Natural killer cell (primary cell): ENCODE results near the gene SPOCK2. TPM values are rescaled to one million over a fixed set of nuclear protein-coding genes. Genes with fewer than 3 reads are reported as not detected.
"Not testable (repeated sequence)": the region's sequence is repeated elsewhere in the genome, so short reads cannot be mapped to it uniquely, and the experiment has no call there.

Experiments
- ATAC-seq, 3 donors: fragments of 150-1000 bp in 2 of 3; fragments of 200-7000 bp in 1 of 3; cut with Tn5 transposase; 1 replicate in 1 of 3; 2 replicates in 2 of 3; pipeline ENCODE4 v1.10.0; 2021; ENCODE audit warnings: mild to moderate bottlenecking in 2 of 3, moderate library complexity in 2 of 3
- DNase-seq, 2 donors: peaks; one replicate each; pipeline versions ENCODE4 v3.0.0 to v3.0.0-alpha.2; 2013 to 2021; ENCODE audit warnings: mixed read lengths in 1 of 2
- H3K27ac ChIP-seq: one replicate; pipeline ENCODE4 v1.5.1; 2013; ENCODE audit warnings: mild to moderate bottlenecking, low read length
- H3K27me3 ChIP-seq: one replicate; pipeline ENCODE4 v1.6.1; 2013; ENCODE audit warnings: low read length; ENCODE audit not compliant: control insufficient read depth, insufficient read depth
- H3K36me3 ChIP-seq: one replicate; pipeline ENCODE4 v1.6.1; 2013; ENCODE audit warnings: low read length; ENCODE audit not compliant: control insufficient read depth, insufficient read depth
- H3K4me1 ChIP-seq: one replicate; pipeline ENCODE4 v1.6.1; 2013; ENCODE audit warnings: low read length; ENCODE audit not compliant: control insufficient read depth, insufficient read depth
- H3K4me3 ChIP-seq: one replicate; pipeline ENCODE4 v1.5.1; 2013; ENCODE audit warnings: low read length
- H3K9me3 ChIP-seq: one replicate; pipeline ENCODE4 v1.6.1; 2013; ENCODE audit warnings: low read length; ENCODE audit not compliant: control insufficient read depth, insufficient read depth
- H3K27ac Mint-ChIP-seq, 2 donors: one replicate each; pipeline ENCODE4 v1.8.0; 2022; ENCODE audit warnings: mild to moderate bottlenecking in 2 of 2, mixed read lengths in 2 of 2, moderate library complexity in 1 of 2
- H3K27me3 Mint-ChIP-seq, 2 donors: one replicate each; pipeline ENCODE4 v1.8.0; 2022; ENCODE audit warnings: low read depth in 2 of 2, mixed read lengths in 2 of 2
- H3K36me3 Mint-ChIP-seq: one replicate; pipeline ENCODE4 v1.8.0; 2022; ENCODE audit warnings: mixed read lengths
- H3K4me1 Mint-ChIP-seq, 2 donors: one replicate each; pipeline ENCODE4 v1.8.0; 2022; ENCODE audit warnings: mixed read lengths in 2 of 2
- H3K4me3 Mint-ChIP-seq: one replicate; pipeline ENCODE4 v1.8.0; 2022; ENCODE audit warnings: mild to moderate bottlenecking, moderate library complexity, mixed read lengths
- H3K9me3 Mint-ChIP-seq, 2 donors: one replicate each; pipeline ENCODE4 v1.8.0; 2022; ENCODE audit warnings: mixed read lengths in 2 of 2
- WGBS: methylation state at CpG from one replicate; pipeline ENCODE4 v1.1.7; 2013; ENCODE audit warnings: missing lambda C conversion rate; ENCODE audit not compliant: insufficient coverage; 5-methylcytosine and 5-hydroxymethylcytosine counted together
- intact Hi-C: fragments of 100-400 bp; cut with micrococcal nuclease; formaldehyde crosslinking; loops from one replicate; pipeline ENCODE4 v1.14.2; 2022
- total RNA-seq, 4 donors: library from RNA; stranded (reverse); fragments of 120-200 nt in 1 of 4; gene quantifications; one replicate each; pipeline versions ENCODE4 v1.2.3 to v1.2.4, GENCODE V29; 2013 to 2022
- TF ChIP-seq, protein P1 (sequence below): fragments of 200-600 bp; IDR thresholded peaks from one replicate; pipeline ENCODE4 v1.8.0; 2022; ENCODE audit warnings: antibody characterized with exemption

The SPOCK2 gene, protein sequence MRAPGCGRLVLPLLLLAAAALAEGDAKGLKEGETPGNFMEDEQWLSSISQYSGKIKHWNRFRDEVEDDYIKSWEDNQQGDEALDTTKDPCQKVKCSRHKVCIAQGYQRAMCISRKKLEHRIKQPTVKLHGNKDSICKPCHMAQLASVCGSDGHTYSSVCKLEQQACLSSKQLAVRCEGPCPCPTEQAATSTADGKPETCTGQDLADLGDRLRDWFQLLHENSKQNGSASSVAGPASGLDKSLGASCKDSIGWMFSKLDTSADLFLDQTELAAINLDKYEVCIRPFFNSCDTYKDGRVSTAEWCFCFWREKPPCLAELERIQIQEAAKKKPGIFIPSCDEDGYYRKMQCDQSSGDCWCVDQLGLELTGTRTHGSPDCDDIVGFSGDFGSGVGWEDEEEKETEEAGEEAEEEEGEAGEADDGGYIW
- total RNA-seq = 100 to 1,000 TPM; 258 to 329 (median 293) TPM
- total RNA-seq (2013) = 155 TPM

DNA sequence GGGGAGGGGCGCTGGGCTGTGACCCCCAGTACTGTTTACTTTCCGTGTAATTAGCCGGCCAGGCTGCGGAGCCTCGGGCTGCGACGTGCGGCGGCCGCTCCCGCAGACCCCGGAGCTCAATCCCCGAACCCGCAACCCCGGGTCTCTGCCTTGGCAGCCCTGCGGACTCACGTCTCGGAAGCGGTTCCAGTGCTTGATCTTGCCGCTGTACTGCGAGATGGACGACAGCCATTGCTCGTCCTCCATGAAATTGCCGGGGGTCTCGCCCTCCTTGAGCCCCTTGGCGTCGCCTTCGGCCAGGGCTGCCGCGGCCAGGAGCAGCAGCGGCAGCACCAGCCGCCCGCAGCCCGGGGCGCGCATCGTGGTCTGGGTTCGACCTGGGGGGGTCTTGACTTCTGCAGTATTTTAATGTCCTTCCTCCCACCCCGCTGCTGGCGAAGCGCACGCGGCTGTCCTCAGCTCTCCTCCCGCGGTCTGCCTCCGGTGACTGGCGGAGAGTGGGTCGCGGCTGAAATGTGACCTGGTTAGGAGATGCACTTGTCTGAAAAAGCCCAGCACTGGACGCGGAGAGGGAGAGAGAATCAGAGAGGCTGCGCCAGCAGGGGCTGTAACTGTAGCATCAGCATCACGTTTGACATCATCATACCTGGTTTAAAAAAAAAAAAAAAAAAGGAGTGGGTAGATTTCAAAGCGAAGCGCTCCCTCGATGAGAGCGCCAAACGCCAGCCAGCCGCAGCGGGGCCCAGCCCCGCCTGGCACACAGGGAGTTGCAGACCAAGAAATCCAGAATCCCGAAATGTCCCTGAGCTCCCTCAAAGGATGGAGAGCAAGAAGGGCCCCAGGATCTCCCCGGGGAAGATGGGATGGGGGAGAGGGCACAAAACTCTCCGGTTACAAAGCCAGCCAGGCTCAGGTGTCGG lies at the start of gene SPOCK2:
TSS of gene SPOCK2 (minus strand) at position 583 of the 920 bp plus-strand sequence. CDS start at position 360, 223 bp downstream.
- no peaks in the 10 kb centered on the region for H3K9me3 Mint-ChIP-seq
- peak within 1 kb of the TSS; percentile 80 for H3K4me3 ChIP-seq
- TF ChIP-seq, protein P1, sequence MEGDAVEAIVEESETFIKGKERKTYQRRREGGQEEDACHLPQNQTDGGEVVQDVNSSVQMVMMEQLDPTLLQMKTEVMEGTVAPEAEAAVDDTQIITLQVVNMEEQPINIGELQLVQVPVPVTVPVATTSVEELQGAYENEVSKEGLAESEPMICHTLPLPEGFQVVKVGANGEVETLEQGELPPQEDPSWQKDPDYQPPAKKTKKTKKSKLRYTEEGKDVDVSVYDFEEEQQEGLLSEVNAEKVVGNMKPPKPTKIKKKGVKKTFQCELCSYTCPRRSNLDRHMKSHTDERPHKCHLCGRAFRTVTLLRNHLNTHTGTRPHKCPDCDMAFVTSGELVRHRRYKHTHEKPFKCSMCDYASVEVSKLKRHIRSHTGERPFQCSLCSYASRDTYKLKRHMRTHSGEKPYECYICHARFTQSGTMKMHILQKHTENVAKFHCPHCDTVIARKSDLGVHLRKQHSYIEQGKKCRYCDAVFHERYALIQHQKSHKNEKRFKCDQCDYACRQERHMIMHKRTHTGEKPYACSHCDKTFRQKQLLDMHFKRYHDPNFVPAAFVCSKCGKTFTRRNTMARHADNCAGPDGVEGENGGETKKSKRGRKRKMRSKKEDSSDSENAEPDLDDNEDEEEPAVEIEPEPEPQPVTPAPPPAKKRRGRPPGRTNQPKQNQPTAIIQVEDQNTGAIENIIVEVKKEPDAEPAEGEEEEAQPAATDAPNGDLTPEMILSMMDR = no peak
- no peaks in the 10 kb centered on the region for H3K27me3 ChIP-seq
- H3K27ac ChIP-seq = peak within 1 kb of the TSS; percentile 89
- H3K27ac Mint-ChIP-seq = peak within 1 kb of the TSS; percentile 94 to 96
- H3K27me3 Mint-ChIP-seq = peaks cover 0 to 3% of the 10 kb centered on the region in 2 donors
- peaks cover 55 to 60% of the 10 kb centered on the region in 2 donors for H3K4me1 Mint-ChIP-seq
- no peaks in the 10 kb centered on the region for H3K36me3 Mint-ChIP-seq
- intact Hi-C loops = loop anchor here (5.0 kb wide), 2 partner anchors 41 to 129 kb away; partner anchors contain the start of genes ANAPC16 and ASCC1
- H3K4me3 Mint-ChIP-seq = peak within 1 kb of the TSS; percentile 99
- DNase-seq (peak; percentile 64 to 92), ATAC-seq (peak; percentile 63 to 75 (median 71))
- peaks cover 54% of the 10 kb centered on the region for H3K4me1 ChIP-seq
- no peaks in the 10 kb centered on the region for H3K36me3 ChIP-seq
- no peaks in the 10 kb centered on the region for H3K9me3 ChIP-seq
- under 1% methylated on average over 65 of the region's 65 CpGs for whole genome bisulfite sequencing

DNA sequence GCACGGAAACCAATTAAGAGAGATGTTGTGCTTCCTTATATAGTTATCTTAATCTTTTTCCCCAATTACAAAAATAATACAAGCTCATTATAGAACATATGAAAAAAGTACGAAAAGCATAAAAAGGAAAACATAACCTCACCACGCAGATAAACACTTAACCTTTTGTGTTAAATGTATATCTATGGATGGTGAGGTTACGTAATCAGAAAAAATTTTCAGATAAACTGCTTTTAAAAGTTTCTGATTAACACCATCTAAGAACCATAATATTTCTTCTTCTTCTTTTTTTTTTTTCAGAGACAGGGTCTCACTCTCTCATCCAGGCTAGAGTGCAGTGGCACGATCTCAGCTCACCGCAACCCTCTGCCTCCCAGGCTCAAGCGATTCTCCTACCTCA lies 49.2 kb upstream of the SPOCK2 start:
- Histone ChIP-seq H3K36me3 (no peaks in the 10 kb centered on the region), H3K9me3 (no peaks in the 10 kb centered on the region), H3K27me3 (no peaks in the 10 kb centered on the region), H3K27ac (no peak overlapping the region), H3K4me3 (no peak overlapping the region), H3K4me1 (no peaks in the 10 kb centered on the region)
- H3K36me3 Mint-ChIP-seq = no peaks in the 10 kb centered on the region
- DNase-seq (no peak), ATAC-seq (no peak)
- no peak overlapping the region for H3K27ac Mint-ChIP-seq
- H3K27me3 Mint-ChIP-seq = no peaks in the 10 kb centered on the region
- H3K4me3 Mint-ChIP-seq = no peak overlapping the region
- H3K4me1 Mint-ChIP-seq = peaks cover 21 to 28% of the 10 kb centered on the region in 2 donors
- WGBS = 100% methylated on average over 3 of the region's 7 CpGs
- no peaks in the 10 kb centered on the region for H3K9me3 Mint-ChIP-seq
- intact Hi-C loops = no loop called here
- TF ChIP-seq, protein P1 = no peak

DNA sequence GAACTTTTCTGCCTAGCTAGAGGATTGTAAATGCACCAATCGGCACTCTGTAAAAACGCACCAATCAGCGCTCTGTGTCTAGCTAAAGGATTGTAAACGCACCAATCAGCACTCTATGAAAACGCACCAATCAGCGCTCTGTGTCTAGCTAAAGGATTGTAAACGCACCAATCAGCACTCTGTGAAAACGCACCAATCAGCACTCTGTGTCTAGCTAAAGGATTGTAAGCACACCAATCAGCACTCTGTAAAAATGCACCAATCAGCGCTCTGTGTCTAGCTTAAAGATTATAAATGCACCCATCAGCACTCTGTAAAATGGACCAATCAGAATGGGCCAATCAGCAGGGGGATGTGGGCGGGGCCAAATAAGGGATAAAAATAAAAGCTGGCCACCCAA lies 47.9 kb upstream of the SPOCK2 start:
- H3K36me3 ChIP-seq, H3K9me3 Mint-ChIP-seq, intact Hi-C loops, H3K27me3 Mint-ChIP-seq, H3K9me3 ChIP-seq, ATAC-seq, H3K27ac ChIP-seq, H3K4me3 Mint-ChIP-seq, H3K27me3 ChIP-seq, DNase-seq, H3K4me3 ChIP-seq, H3K4me1 ChIP-seq, H3K36me3 Mint-ChIP-seq, H3K27ac Mint-ChIP-seq: not testable (repeated sequence)
- WGBS = 100% methylated on average over 10 of the region's 10 CpGs
- H3K4me1 Mint-ChIP-seq = peaks cover 19 to 27% of the 10 kb centered on the region in 2 donors
